Neural cell (in vitro differentiated cells): ENCODE results near the gene NELFA. TPM values are rescaled to one million over a fixed set of nuclear protein-coding genes. Genes with fewer than 3 reads are reported as not detected.

Experiments used
- H2AFZ ChIP-seq: fragments of 200-600, 300-800 bp; sonication (generic), shearing (Covaris generic); 2 replicates; pipeline ENCODE4 v1.6.0; 2014; ENCODE audit warnings: low read depth, mild to moderate bottlenecking, antibody characterized with exemption, low read length, moderate library complexity
- H3F3A ChIP-seq: fragments of 200-600 bp; shearing (Covaris generic); 2 replicates; pipeline ENCODE4 v1.6.1; 2016; ENCODE audit warnings: mild to moderate bottlenecking, moderate library complexity, mixed read lengths, antibody characterized with exemption, low read length; ENCODE audit not compliant: insufficient read depth, poor library complexity, severe bottlenecking
- H3K27ac ChIP-seq: fragments of 200-600, 300-800 bp; sonication (generic), shearing (Covaris generic); 2 replicates; pipeline ENCODE4 v1.5.1; 2014; ENCODE audit warnings: mild to moderate bottlenecking, low read length, moderate library complexity
- H3K27me3 ChIP-seq: fragments of 300-800, 200-600 bp; sonication (generic), shearing (Covaris generic); 2 replicates; pipeline ENCODE4 v1.6.0; 2014; ENCODE audit warnings: mild to moderate bottlenecking, low read depth, low read length, moderate library complexity; ENCODE audit not compliant: insufficient read depth
- H3K36me3 ChIP-seq: fragments of 300-800, 200-600 bp; sonication (generic), shearing (Covaris generic); 2 replicates; pipeline ENCODE4 v1.5.1; 2014; ENCODE audit warnings: mild to moderate bottlenecking, antibody characterized with exemption, low read length, moderate library complexity; ENCODE audit not compliant: insufficient read depth
- H3K4me2 ChIP-seq: fragments of 300-800, 200-600 bp; sonication (generic), shearing (Covaris generic); 2 replicates; pipeline ENCODE4 v1.6.0; 2014; ENCODE audit warnings: mild to moderate bottlenecking, low read length
- H3K4me3 ChIP-seq: fragments of 300-800, 200-600 bp; sonication (generic), shearing (Covaris generic); 2 replicates; pipeline ENCODE4 v1.5.1; 2014; ENCODE audit warnings: mild to moderate bottlenecking, low read length, moderate library complexity
- H3K79me2 ChIP-seq: fragments of 200-600 bp; shearing (Covaris generic); replicated peaks from 2 replicates; pipeline ENCODE4 v1.6.0; 2014; ENCODE audit warnings: mild to moderate bottlenecking, low read length, moderate library complexity; ENCODE audit not compliant: insufficient read depth
- H3K9ac ChIP-seq: fragments of 300-800, 200-600 bp; sonication (generic), shearing (Covaris generic); 2 replicates; pipeline ENCODE4 v1.6.1; 2016; ENCODE audit warnings: mild to moderate bottlenecking, low read length, mixed read lengths
- H3K9me2 ChIP-seq: fragments of 200-600 bp; shearing (Covaris generic); 2 replicates; pipeline ENCODE4 v1.6.1; 2016; ENCODE audit warnings: mild to moderate bottlenecking, low read length, mixed read lengths; ENCODE audit not compliant: insufficient read depth
- H3K9me3 ChIP-seq: fragments of 200-600, 300-800 bp; sonication (generic), shearing (Covaris generic); 2 replicates; pipeline ENCODE4 v1.6.1; 2016; ENCODE audit warnings: mild to moderate bottlenecking, mixed run types, low read length, moderate library complexity, mixed read lengths
- H4K20me1 ChIP-seq: fragments of 200-600 bp; shearing (Covaris generic); 2 replicates; pipeline ENCODE4 v1.6.1; 2016; ENCODE audit warnings: mild to moderate bottlenecking, mixed run types; ENCODE audit not compliant: insufficient read depth
- CTCF ChIP-seq: fragments of 450-650 bp; IDR thresholded peaks from 2 replicates; pipeline ENCODE4 v1.5.1; 2014; ENCODE audit warnings: antibody characterized with exemption, mild to moderate bottlenecking, moderate library complexity; ENCODE audit not compliant: poor library complexity, severe bottlenecking
- EP300 ChIP-seq: fragments of 450-650 bp; conservative IDR thresholded peaks from 2 replicates; pipeline ENCODE4 v1.6.1; 2014; ENCODE audit warnings: antibody characterized with exemption, mild to moderate bottlenecking, moderate library complexity; ENCODE audit not compliant: poor library complexity, severe bottlenecking
- EZH2 ChIP-seq: fragments of 200-600, 300-800 bp; shearing (Covaris generic), sonication (generic); IDR thresholded peaks from 2 replicates; pipeline ENCODE4 v1.6.1; 2014; ENCODE audit warnings: antibody characterized with exemption, low read length, borderline replicate concordance, mild to moderate bottlenecking; ENCODE audit not compliant: insufficient read depth, poor library complexity, severe bottlenecking
- POLR2AphosphoS5 ChIP-seq: IDR thresholded peaks from 2 replicates; pipeline ENCODE4 v1.6.1; 2012
- RAD21 ChIP-seq: fragments of 450-650 bp; conservative IDR thresholded peaks from 2 replicates; pipeline ENCODE4 v1.6.1; 2014; ENCODE audit warnings: antibody characterized with exemption, mild to moderate bottlenecking, moderate library complexity
- SMC3 ChIP-seq: fragments of 450-650 bp; conservative IDR thresholded peaks from 2 replicates; pipeline ENCODE4 v1.6.1; 2014; ENCODE audit warnings: antibody characterized with exemption, mild to moderate bottlenecking, moderate library complexity; ENCODE audit not compliant: poor library complexity
- TAF1 ChIP-seq: IDR thresholded peaks from 2 replicates; pipeline ENCODE4 v1.6.1; 2012; ENCODE audit warnings: low read depth
- polyA plus RNA-seq: library from polyadenylated mRNA; depleted of rRNA; stranded (reverse); fragments of >200 nt; gene quantifications from 2 replicates; pipeline ENCODE4 v1.2.3, GENCODE V29; 2014

Gene NELFA
- polyA plus RNA-seq, 1 donor from 2014 or later: 40.5 TPM

- Histone ChIP-seq H3K79me2 (no peaks in the 10 kb centered on the region), H3K36me3 (peaks cover 9% of the 10 kb centered on the region), H3K4me2 (no peak overlapping the region), H3K4me3 (no peak overlapping the region), H4K20me1 (no peaks in the 10 kb centered on the region), H3K27ac (no peak overlapping the region), H3K9ac (no peak overlapping the region), H3F3A (no peaks in the 10 kb centered on the region), H3K9me3 (no peaks in the 10 kb centered on the region), H3K9me2 (no peaks in the 10 kb centered on the region), H3K27me3 (no peaks in the 10 kb centered on the region), H2AFZ (no peak overlapping the region)
- no peak for TF ChIP-seq EZH2
Observed at GRCh38 chr4:1971456-1972200, 37.1 kb downstream of the NELFA start.

GRCh38 chr4:1970926-1971325, 37.8 kb downstream of the NELFA start:
- Histone ChIP-seq H3K4me2 (no peak overlapping the region), H2AFZ (no peak overlapping the region), H3K9ac (no peak overlapping the region), H3K27ac (no peak overlapping the region), H3K4me3 (no peak overlapping the region), H4K20me1 (no peaks in the 10 kb centered on the region), H3K9me2 (no peaks in the 10 kb centered on the region), H3K36me3 (peaks cover 8% of the 10 kb centered on the region), H3K79me2 (no peaks in the 10 kb centered on the region), H3F3A (no peaks in the 10 kb centered on the region), H3K27me3 (no peaks in the 10 kb centered on the region), H3K9me3 (no peaks in the 10 kb centered on the region)
- TF ChIP-seq SMC3 (no peak), EP300 (no peak), POLR2AphosphoS5 (no peak), TAF1 (no peak)

- no peaks in the 10 kb centered on the region for H3F3A ChIP-seq
- no peaks in the 10 kb centered on the region for H3K79me2 ChIP-seq
- no peaks in the 10 kb centered on the region for H3K9me3 ChIP-seq
- H3K27me3 ChIP-seq: no peaks in the 10 kb centered on the region
- no peaks in the 10 kb centered on the region for H4K20me1 ChIP-seq
- no peak overlapping the region for H2AFZ ChIP-seq
- H3K4me2 ChIP-seq: no peak overlapping the region
- H3K9me2 ChIP-seq: no peaks in the 10 kb centered on the region
- H3K36me3 ChIP-seq: no peaks in the 10 kb centered on the region
- no peak overlapping the region for H3K9ac ChIP-seq
- TF ChIP-seq CTCF (no peak), EZH2 (no peak), RAD21 (no peak)
- H3K27ac ChIP-seq: no peak overlapping the region
- H3K4me3 ChIP-seq: no peak overlapping the region
Observed at GRCh38 chr4:1969928-1970723, 38.6 kb downstream of the NELFA start.
